ENCODE data around the gene PLEKHG3.

Gene PLEKHG3

DNA sequence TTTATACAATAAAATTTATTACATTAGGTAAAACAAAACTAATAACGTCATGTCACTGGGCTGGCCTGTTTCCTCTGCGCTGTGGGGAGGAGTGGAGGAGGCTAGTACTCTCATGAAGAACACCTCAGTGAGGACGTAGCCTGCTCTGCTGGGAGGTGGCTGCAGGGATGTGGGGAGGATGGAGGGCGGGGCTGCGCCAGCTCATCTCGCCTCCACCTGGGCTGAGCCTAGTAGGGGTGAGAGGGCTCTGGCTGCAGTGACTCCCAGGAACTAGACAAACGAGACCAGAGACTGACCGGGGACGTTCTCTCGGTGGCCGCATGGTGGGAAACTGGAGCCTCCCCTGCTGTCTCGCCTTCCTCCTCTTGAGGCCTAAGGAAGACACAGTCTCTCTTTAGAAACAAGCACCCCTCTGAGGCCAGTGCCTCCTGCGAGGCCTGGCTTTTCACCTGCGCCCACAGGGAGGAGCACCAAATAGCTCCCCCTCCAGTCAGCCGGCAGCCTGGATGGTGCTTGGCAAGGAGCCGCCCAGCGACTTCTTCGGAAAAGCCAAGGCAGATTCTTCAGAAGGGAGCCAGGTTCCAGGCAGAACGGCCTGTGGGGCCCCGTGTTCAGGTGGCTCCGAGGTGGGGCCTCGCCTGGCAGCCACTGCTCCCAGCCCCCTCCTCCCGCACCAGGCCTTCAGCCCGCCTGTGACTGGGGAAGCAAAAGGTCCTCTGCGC is 62.4 kb downstream of the PLEKHG3 start:
- DNase-seq: no peak

- DNase-seq: no peak
Measured at GRCh38 chr14:64767215-64767964, 63.2 kb downstream of the PLEKHG3 start.

- DNase-seq: no peak
Measured at GRCh38 chr14:64768401-64769095, 64.3 kb downstream of the PLEKHG3 start.

- DNase-seq: no peak
Measured at GRCh38 chr14:64769096-64770020, 65.1 kb downstream of the PLEKHG3 start.

GRCh38 chr14:64770751-64771150 is 66.5 kb downstream of the PLEKHG3 start:
- no peak for DNase-seq

GRCh38 chr14:64771161-64771560 is 66.9 kb downstream of the PLEKHG3 start:
- DNase-seq: no peak

GRCh38 chr14:64772397-64772950 is 68.2 kb downstream of the PLEKHG3 start:
- DNase-seq: no peak

GRCh38 chr14:64773046-64773445 is 68.8 kb downstream of the PLEKHG3 start:
- DNase-seq: no peak

DNA sequence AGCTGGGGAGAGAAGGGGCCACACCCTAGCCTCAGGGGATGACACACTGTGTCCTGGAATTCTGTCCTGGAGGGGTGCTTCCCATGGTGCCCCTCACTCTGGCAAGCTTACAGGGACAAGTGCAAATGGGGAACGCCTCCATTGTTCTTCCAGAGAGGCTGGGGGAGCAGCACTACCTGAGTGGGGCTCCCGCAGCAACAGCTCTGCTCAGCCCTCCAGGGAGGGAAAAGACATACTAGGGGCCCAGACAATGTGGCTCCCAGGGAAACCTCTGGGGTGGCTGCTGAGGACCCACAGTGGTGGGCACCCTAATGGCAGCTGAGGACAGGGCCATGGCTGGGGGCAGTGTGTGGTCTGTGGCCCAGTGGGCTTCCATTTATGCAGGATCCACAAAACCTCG is 69.4 kb downstream of the PLEKHG3 start:
- no peak for DNase-seq

- no peak for DNase-seq
Measured at GRCh38 chr14:64774272-64774671, 70.0 kb downstream of the PLEKHG3 start.

- DNase-seq: no peak
Measured at GRCh38 chr14:64775081-64775777, 71.0 kb downstream of the PLEKHG3 start.

DNA sequence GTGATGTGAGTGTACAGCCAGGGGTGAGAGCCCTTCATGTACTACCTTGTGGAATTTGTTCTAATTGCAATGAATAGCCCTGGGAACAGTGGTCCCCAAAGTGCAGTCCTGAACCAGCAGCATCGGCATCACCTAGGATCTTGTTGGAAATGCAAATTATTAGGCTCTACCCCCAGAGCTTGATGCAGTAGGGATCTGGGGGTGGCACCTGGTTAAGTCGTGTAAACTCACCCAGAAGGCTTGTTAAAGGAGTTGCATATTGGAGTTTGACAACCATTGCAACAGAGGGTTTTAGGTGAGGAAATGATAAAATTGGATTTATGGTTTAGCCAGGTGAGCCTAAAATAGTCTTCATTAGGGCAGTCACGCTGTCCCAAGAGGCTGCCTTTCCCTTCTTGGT is 73.2 kb downstream of the PLEKHG3 start:
- no peak for DNase-seq

GRCh38 chr14:64778104-64778754 is 74.0 kb downstream of the PLEKHG3 start:
- no peak for DNase-seq

- DNase-seq: no peak
Measured at GRCh38 chr14:64779472-64779871, 75.2 kb downstream of the PLEKHG3 start.

DNA sequence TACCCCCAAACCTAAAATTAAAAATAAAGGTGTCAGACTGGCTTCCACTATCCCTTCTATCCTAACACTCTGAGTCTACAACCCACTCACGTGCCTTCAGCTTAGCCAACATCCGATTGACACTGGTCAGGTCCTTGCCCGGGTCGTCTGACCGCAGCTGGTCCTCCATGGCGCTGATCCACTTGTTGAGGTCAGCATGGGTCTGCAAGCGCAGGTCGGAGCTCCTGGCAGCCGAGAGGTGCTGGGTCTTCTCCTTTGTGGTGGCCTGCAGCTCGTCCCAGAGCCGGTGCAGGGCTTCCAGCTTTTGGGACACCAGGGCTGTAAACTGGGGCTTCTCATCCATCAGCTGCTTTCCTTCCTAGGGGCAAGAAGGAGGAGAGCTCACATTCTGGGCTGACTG is 78.0 kb downstream of the PLEKHG3 start:
- DNase-seq: no peak

DNA sequence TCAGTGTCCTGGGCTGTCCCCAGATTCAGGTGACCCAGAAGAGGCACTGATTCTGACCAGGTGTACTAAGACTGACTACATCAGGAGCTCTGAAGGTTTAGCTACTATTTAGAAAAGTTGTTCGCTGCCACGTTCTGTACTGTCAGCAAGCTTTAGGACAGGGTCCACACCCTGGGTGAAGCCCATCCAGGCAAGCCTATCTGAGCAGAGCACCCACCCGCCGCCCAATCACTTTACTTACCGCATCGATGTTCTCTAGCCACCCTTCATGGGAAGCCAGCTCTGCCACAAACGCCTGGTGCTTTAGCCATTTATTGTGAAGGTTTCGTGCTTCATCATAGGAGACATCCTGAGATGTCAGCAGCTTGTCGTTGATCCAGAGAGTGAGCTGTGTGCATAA is 79.8 kb downstream of the PLEKHG3 start:
- DNase-seq: no peak

- DNase-seq: no peak
Measured at GRCh38 chr14:64786296-64787149, 82.3 kb downstream of the PLEKHG3 start.

DNA sequence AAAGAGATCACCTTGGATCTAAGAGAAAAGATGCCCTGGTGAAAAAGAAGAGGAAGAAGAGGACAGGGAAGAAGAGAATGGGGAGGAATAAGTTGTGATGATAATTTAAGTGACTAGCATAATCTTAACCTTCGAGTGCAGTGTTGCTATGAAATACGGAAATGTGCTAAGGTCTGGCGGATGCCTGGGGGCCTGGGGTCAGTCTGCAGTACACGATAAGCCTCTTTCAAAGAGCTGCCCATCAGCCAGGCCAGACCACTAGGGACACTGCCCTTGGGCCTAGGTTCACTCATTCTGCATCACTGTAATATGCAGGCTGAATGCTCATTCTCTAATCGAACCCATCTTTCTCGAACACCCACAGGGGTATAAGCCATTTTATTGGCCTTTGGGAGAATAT is 83.4 kb downstream of the PLEKHG3 start:
- DNase-seq: no peak

DNA sequence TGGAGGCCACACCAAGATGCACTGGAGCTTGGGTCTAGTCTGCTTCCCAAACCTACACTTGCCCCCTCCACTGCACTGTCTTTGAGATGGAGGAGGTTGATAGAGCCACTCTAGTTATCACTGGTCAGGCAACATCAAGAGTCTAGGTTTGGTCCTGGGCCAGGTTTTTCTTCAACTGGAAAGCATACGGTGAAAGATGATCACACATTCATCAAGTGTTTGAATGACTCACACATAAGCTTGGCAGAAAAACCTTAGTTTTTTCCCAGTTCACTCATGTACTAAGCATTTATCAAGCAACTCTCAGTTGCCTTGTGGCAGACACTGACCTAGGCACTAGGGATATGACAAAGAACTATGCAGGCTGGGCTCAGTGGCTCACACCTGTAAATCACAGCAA is 84.5 kb downstream of the PLEKHG3 start:
- no peak for DNase-seq

DNA sequence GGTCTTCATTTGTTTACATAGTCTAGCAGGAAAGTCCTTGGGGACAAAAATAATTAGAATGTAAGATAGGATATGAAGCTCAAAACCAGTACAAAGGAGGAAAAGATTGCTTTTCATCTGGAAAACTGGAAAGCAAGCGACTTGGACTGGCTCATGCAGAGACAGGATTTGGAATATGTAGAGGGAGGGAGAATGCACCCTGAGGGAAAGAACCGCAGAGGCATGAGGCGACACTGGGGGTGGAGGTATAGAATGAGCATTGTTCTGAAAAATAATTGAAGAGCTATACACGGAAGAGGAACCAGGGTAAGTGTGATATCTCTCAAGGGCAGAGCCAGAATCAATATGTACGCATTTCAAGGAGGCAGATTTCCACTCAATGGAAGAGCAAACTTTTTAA is 85.5 kb downstream of the PLEKHG3 start:
- no peak for DNase-seq

Data from femur (tissue), 1 donor.